ENCODE results near the gene HOXD3. TPM values are rescaled to one million over a fixed set of nuclear protein-coding genes. Genes with fewer than 3 reads are reported as not detected.

The HOXD3 gene
- total RNA-seq, 1 experiment from 2014 or later = not detected

GRCh38 chr2:176158186-176158591 lies 1.1 kb downstream of the HOXD3 start:
- Mint-ChIP-seq H3K9me3 (ENCODE audit: unreplicated experiment) (no peaks in the 10 kb centered on the region), H3K27me3 (ENCODE audit: insufficient read depth, unreplicated experiment) (no peaks in the 10 kb centered on the region), H3K4me3 (ENCODE audit: unreplicated experiment) (no peak overlapping the region), H3K4me1 (ENCODE audit: insufficient read depth, unreplicated experiment) (no peaks in the 10 kb centered on the region), H3K27ac (ENCODE audit: low read depth, unreplicated experiment) (no peak overlapping the region), H3K36me3 (ENCODE audit: insufficient read depth, unreplicated experiment) (peaks cover 5% of the 10 kb centered on the region)
- ChIA-PET CTCF (no interaction called here), POLR2A (interaction anchor here (0.6 to 0.7 kb wide), 2 partner anchors 8 to 495 kb away, joined by 3 read pairs; no protein-coding TSS in a partner anchor)
- BruUV-seq (replicated peaks) = no TSS peak
- TF ChIP-seq CTCF (IDR thresholded peaks at IDR 0.05; ENCODE audit: unreplicated experiment) = no peak
- DNase-seq (ENCODE audit: unreplicated experiment) = no peak
- intact Hi-C loops (cut with micrococcal nuclease) = no loop called here

- H3K36me3 Mint-ChIP-seq (ENCODE audit: insufficient read depth, unreplicated experiment) = peaks cover 5% of the 10 kb centered on the region
- H3K9me3 Mint-ChIP-seq (ENCODE audit: unreplicated experiment) = peaks cover 3% of the 10 kb centered on the region
- CTCF ChIA-PET = interaction anchor here (0.6 kb wide), 1 partner anchor 399 kb away, joined by 3 read pairs; no protein-coding TSS in a partner anchor
- POLR2A ChIA-PET = no interaction called here
- no peak overlapping the region for H3K4me3 Mint-ChIP-seq (ENCODE audit: unreplicated experiment)
- no peak for TF ChIP-seq CTCF (IDR thresholded peaks at IDR 0.05; ENCODE audit: unreplicated experiment)
- DNase-seq (ENCODE audit: unreplicated experiment) = no peak
- no peaks in the 10 kb centered on the region for H3K27me3 Mint-ChIP-seq (ENCODE audit: insufficient read depth, unreplicated experiment)
- intact Hi-C loops (cut with micrococcal nuclease) = no loop called here
- no peak overlapping the region for H3K27ac Mint-ChIP-seq (ENCODE audit: low read depth, unreplicated experiment)
- H3K4me1 Mint-ChIP-seq (ENCODE audit: insufficient read depth, unreplicated experiment) = no peaks in the 10 kb centered on the region
- no TSS peak for BruUV-seq (replicated peaks)
Observed at GRCh38 chr2:176158855-176159662, 2.0 kb downstream of the HOXD3 start.

GRCh38 chr2:176159663-176160250 lies 2.6 kb downstream of the HOXD3 start:
- ChIA-PET POLR2A (interaction anchor here (0.7 kb wide), 1 partner anchor 297 kb away, joined by 3 read pairs; no protein-coding TSS in a partner anchor), CTCF (interaction anchor here (0.6 kb wide), 1 partner anchor 399 kb away, joined by 3 read pairs; no protein-coding TSS in a partner anchor)
- peaks cover 8% of the 10 kb centered on the region for H3K9me3 Mint-ChIP-seq (ENCODE audit: unreplicated experiment)
- intact Hi-C loops (cut with micrococcal nuclease) = no loop called here
- no peaks in the 10 kb centered on the region for H3K4me1 Mint-ChIP-seq (ENCODE audit: insufficient read depth, unreplicated experiment)
- peaks cover 5% of the 10 kb centered on the region for H3K36me3 Mint-ChIP-seq (ENCODE audit: insufficient read depth, unreplicated experiment)
- no peak for TF ChIP-seq CTCF (IDR thresholded peaks at IDR 0.05; ENCODE audit: unreplicated experiment)
- no peak for DNase-seq (ENCODE audit: unreplicated experiment)
- no peak overlapping the region for H3K27ac Mint-ChIP-seq (ENCODE audit: low read depth, unreplicated experiment)
- BruUV-seq (replicated peaks) = no TSS peak
- no peaks in the 10 kb centered on the region for H3K27me3 Mint-ChIP-seq (ENCODE audit: insufficient read depth, unreplicated experiment)
- no peak overlapping the region for H3K4me3 Mint-ChIP-seq (ENCODE audit: unreplicated experiment)

- TF ChIP-seq CTCF (IDR thresholded peaks at IDR 0.05; ENCODE audit: unreplicated experiment) = no peak
- H3K4me1 Mint-ChIP-seq (ENCODE audit: insufficient read depth, unreplicated experiment) = no peaks in the 10 kb centered on the region
- H3K27me3 Mint-ChIP-seq (ENCODE audit: insufficient read depth, unreplicated experiment) = no peaks in the 10 kb centered on the region
- ChIA-PET POLR2A (interaction anchor here (0.7 kb wide), 1 partner anchor 297 kb away, joined by 3 read pairs; no protein-coding TSS in a partner anchor), CTCF (interaction anchor here (2.2 kb wide), 1 partner anchor 19 kb away, joined by 10 read pairs; no protein-coding TSS in a partner anchor)
- no peak overlapping the region for H3K4me3 Mint-ChIP-seq (ENCODE audit: unreplicated experiment)
- H3K27ac Mint-ChIP-seq (ENCODE audit: low read depth, unreplicated experiment) = no peak overlapping the region
- H3K9me3 Mint-ChIP-seq (ENCODE audit: unreplicated experiment) = peaks cover 8% of the 10 kb centered on the region
- peaks cover 3% of the 10 kb centered on the region for H3K36me3 Mint-ChIP-seq (ENCODE audit: insufficient read depth, unreplicated experiment)
- intact Hi-C loops (cut with micrococcal nuclease) = no loop called here
- no TSS peak for BruUV-seq (replicated peaks)
- DNase-seq (ENCODE audit: unreplicated experiment) = no peak
Observed at GRCh38 chr2:176160251-176160985, 3.3 kb downstream of the HOXD3 start.

Measured in MCF 10A (cell line).